GM12878 (cell line): ENCODE measurements around the gene PRC1. TPM values are rescaled to one million over a fixed set of nuclear protein-coding genes. Genes with fewer than 3 reads are reported as not detected.
A peak's percentile ranks its signal among the peaks of the same experiment; 100 is the strongest.

Experiments
- BACH1 ChIP-seq: fragments of 450-650 bp; IDR thresholded peaks from 2 replicates; pipeline ENCODE4 v1.6.1; 2017; ENCODE audit warnings: mild to moderate bottlenecking, borderline replicate concordance
- BHLHE40 ChIP-seq, 2 experiments: fragments of 450-650 bp in 1 of 2; IDR thresholded peaks; 2 replicates each; pipeline ENCODE4 v1.6.1; 2011 to 2017; ENCODE audit warnings: low read depth in 2 of 2, borderline replicate concordance in 1 of 2, improper control_type of control experiment in 1 of 2, low read length in 1 of 2, mild to moderate bottlenecking in 1 of 2
- CHD1 ChIP-seq: IDR thresholded peaks from 2 replicates; pipeline ENCODE4 v1.6.1; 2012; ENCODE audit warnings: low read depth, low read length, improper control_type of control experiment
- CREM ChIP-seq: IDR thresholded peaks from 2 replicates; pipeline ENCODE4 v1.6.1; 2014; ENCODE audit warnings: antibody characterized with exemption, low read depth
- GABPA ChIP-seq: IDR thresholded peaks from 2 replicates; pipeline ENCODE4 v1.6.1; 2014; ENCODE audit warnings: antibody characterized with exemption, low read depth, mild to moderate bottlenecking, inconsistent platforms
- IRF4 ChIP-seq: IDR thresholded peaks from 2 replicates; pipeline ENCODE4 v1.6.1; 2011; ENCODE audit warnings: low read depth, low read length
- JUND ChIP-seq: IDR thresholded peaks from 2 replicates; pipeline ENCODE4 v1.6.1; 2012; ENCODE audit warnings: low read depth, mild to moderate bottlenecking, low read length, improper control_type of control experiment, moderate library complexity
- MEF2A ChIP-seq: IDR thresholded peaks from 2 replicates; pipeline ENCODE4 v1.6.1; 2011; ENCODE audit warnings: low read depth, mild to moderate bottlenecking, low read length, moderate library complexity; ENCODE audit not compliant: insufficient read depth
- NBN ChIP-seq: fragments of 450-650 bp; IDR thresholded peaks from 2 replicates; pipeline ENCODE4 v1.6.1; 2016
- NR2C2 ChIP-seq: IDR thresholded peaks from 2 replicates; pipeline ENCODE4 v1.6.1; 2011; ENCODE audit warnings: borderline replicate concordance, low read depth; ENCODE audit not compliant: control insufficient read depth, insufficient read length
- POLR2AphosphoS5 ChIP-seq: IDR thresholded peaks from 2 replicates; pipeline ENCODE4 v1.6.1; 2011; ENCODE audit warnings: mild to moderate bottlenecking, low read length, inconsistent platforms
- RCOR1 ChIP-seq: conservative IDR thresholded peaks from 2 replicates; pipeline ENCODE4 v1.6.1; 2012; ENCODE audit warnings: low read depth, low read length, improper control_type of control experiment
- RELA ChIP-seq: fragments of 450-650 bp; IDR thresholded peaks from 2 replicates; pipeline ENCODE4 v1.8.0; 2014; ENCODE audit warnings: borderline replicate concordance; ENCODE audit not compliant: partially characterized antibody
- SIN3A ChIP-seq: IDR thresholded peaks from 2 replicates; pipeline ENCODE4 v1.6.1; 2012; ENCODE audit warnings: low read depth, low read length, improper control_type of control experiment
- SRF ChIP-seq, 2 experiments: IDR thresholded peaks; 2 replicates each; pipeline ENCODE4 v1.6.1; 2011; ENCODE audit warnings: low read depth in 2 of 2, low read length in 2 of 2, mild to moderate bottlenecking in 1 of 2, moderate library complexity in 1 of 2
- STAT1 ChIP-seq: fragments of 450-650 bp; conservative IDR thresholded peaks from 2 replicates; pipeline ENCODE4 v1.6.1; 2014; ENCODE audit warnings: antibody characterized with exemption, mild to moderate bottlenecking
- ZNF24 ChIP-seq: fragments of 450-650 bp; IDR thresholded peaks from 2 replicates; pipeline ENCODE4 v1.6.1; 2017; ENCODE audit warnings: antibody characterized with exemption, mild to moderate bottlenecking
- ZZZ3 ChIP-seq: IDR thresholded peaks from 2 replicates; pipeline ENCODE4 v1.6.1; 2011; ENCODE audit warnings: low read depth; ENCODE audit not compliant: control insufficient read depth, insufficient read length
- polyA plus RNA-seq, 11 experiments: library from polyadenylated mRNA; depleted of rRNA in 4 of 11; unstranded in 6 of 11; stranded (reverse) in 5 of 11; fragments of >200 nt; fragmentation: Nextera tagmentation in 4 of 11; fragmentation: Illumina TruSeq in 1 of 11; extraction: Ambion mirVana in 4 of 11; extraction: Trizol in 1 of 11; gene quantifications; 1 replicate in 1 of 11; 2 replicates in 10 of 11; pipeline versions ENCODE4 v1.2.1 to v1.2.3, GENCODE V29; 2011 to 2016; ENCODE audit warnings: inconsistent platforms in 2 of 11, missing spikeins in 2 of 11, low read depth in 1 of 11
- total RNA-seq, 4 experiments: library from RNA; depleted of rRNA in 3 of 4; stranded (reverse); fragments of >200 nt in 3 of 4; fragmentation: Illumina TruSeq in 1 of 4; extraction: Trizol in 1 of 4; gene quantifications; 2 replicates each; pipeline versions ENCODE4 v1.2.1 to v1.2.3, GENCODE V29; 2013 to 2021
- TF ChIP-seq, protein P1 (sequence below): fragments of 450-650 bp; IDR thresholded peaks from 2 replicates; pipeline ENCODE4 v1.6.1; 2017; ENCODE audit warnings: borderline replicate concordance
- TF ChIP-seq, protein P2 (sequence below): fragments of 450-650 bp; conservative IDR thresholded peaks from 2 replicates; pipeline ENCODE4 v1.6.1; 2017; ENCODE audit warnings: mild to moderate bottlenecking, moderate library complexity
- TF ChIP-seq, protein P3 (sequence below): fragments of 150-350 bp; IDR thresholded peaks from 2 replicates; pipeline ENCODE4 v1.6.1; 2014; ENCODE audit warnings: mild to moderate bottlenecking, low read depth, low read length
- TF ChIP-seq, protein P4 (sequence below): fragments of 450-650 bp; IDR thresholded peaks from 2 replicates; pipeline ENCODE4 v1.6.1; 2016; ENCODE audit warnings: mild to moderate bottlenecking

PRC1 gene
- total and polyA plus RNA-seq, 10 of the 15 experiments (the other 5 are each of a cell fraction or from before 2014, with no cell fraction given) = 100 to 241 (median 131) TPM

DNA sequence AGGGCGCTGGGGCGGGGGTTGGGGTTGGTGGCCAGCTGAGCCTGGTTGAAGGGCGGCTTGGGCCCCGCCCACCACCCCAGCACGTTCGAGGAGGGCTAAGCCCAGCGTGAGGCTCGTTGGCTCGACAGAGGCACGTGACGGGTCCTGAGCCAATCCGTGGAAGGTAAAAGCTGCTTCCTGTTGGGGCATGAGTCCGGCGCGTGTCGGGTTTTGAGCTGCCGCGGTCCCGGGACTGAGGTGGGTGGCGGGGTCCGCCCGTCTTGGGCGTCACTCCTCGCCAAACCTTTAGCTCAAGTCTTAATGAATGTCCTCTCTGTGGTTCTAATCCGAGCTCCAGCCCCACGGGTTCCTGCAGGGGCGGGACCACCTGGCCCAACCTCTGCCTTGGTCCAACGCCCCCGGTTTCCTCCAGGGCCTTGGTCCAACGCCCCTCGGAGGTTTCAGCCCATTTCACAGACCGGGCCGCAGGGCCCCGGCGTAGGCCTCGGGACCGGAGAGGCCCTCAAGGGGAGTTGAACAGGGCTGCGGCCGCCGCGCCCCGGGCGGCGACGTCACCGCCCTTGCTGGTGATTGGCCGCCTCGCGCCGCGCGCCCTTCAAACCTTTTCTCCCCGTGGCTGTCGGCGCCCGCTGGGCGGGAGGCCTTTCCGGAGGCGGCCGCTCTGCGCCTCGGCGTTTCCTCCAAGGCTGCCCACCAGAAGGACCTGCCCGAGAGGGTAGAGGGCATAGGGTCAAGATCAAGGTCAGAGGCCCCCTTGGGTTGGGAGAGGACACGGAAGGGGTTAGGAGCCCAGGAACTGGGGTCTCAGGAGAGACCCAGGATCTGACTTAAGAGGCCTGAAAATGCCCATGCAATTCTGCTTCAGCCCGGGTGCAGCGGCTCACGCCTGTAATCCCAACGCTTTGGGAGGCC, 39.4 kb downstream of the PRC1 start, which contains the start of gene RCCD1 (continued):
- TF ChIP-seq SIN3A (peak; percentile 98), CREM (peak; percentile 70), ZZZ3 (no peak), JUND (no peak), SRF (IDR thresholded peaks at IDR 0.05; ENCODE audit: low read depth in 2 of 2, low read length in 2 of 2) (0 out of 4 replicates have a peak, but pooled peaks of 1 of the 2 experiments have one; percentile 10), NBN (peak; percentile 86), STAT1 (peak; percentile 84), CHD1 (no peak), IRF4 (no peak), BHLHE40 (IDR thresholded peaks at IDR 0.05; ENCODE audit: borderline replicate concordance in 1 of 2, low read depth in 2 of 2, low read length in 1 of 2) (peak; percentile 94 to 97), ZNF24 (no peak), BACH1 (peak; percentile 37; the same call in 1 of the 2 replicates), RCOR1 (0 out of 2 replicates have a peak, but pooled peaks have one; percentile 78), RELA (peak; percentile 67), GABPA (no peak), MEF2A (no peak), POLR2AphosphoS5 (peak; percentile 93), NR2C2 (no peak)
- TF ChIP-seq, protein P1, sequence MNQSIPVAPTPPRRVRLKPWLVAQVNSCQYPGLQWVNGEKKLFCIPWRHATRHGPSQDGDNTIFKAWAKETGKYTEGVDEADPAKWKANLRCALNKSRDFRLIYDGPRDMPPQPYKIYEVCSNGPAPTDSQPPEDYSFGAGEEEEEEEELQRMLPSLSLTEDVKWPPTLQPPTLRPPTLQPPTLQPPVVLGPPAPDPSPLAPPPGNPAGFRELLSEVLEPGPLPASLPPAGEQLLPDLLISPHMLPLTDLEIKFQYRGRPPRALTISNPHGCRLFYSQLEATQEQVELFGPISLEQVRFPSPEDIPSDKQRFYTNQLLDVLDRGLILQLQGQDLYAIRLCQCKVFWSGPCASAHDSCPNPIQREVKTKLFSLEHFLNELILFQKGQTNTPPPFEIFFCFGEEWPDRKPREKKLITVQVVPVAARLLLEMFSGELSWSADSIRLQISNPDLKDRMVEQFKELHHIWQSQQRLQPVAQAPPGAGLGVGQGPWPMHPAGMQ = no peak
- TF ChIP-seq, protein P2, sequence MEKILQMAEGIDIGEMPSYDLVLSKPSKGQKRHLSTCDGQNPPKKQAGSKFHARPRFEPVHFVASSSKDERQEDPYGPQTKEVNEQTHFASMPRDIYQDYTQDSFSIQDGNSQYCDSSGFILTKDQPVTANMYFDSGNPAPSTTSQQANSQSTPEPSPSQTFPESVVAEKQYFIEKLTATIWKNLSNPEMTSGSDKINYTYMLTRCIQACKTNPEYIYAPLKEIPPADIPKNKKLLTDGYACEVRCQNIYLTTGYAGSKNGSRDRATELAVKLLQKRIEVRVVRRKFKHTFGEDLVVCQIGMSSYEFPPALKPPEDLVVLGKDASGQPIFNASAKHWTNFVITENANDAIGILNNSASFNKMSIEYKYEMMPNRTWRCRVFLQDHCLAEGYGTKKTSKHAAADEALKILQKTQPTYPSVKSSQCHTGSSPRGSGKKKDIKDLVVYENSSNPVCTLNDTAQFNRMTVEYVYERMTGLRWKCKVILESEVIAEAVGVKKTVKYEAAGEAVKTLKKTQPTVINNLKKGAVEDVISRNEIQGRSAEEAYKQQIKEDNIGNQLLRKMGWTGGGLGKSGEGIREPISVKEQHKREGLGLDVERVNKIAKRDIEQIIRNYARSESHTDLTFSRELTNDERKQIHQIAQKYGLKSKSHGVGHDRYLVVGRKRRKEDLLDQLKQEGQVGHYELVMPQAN = peak; percentile 99
- TF ChIP-seq, protein P3, sequence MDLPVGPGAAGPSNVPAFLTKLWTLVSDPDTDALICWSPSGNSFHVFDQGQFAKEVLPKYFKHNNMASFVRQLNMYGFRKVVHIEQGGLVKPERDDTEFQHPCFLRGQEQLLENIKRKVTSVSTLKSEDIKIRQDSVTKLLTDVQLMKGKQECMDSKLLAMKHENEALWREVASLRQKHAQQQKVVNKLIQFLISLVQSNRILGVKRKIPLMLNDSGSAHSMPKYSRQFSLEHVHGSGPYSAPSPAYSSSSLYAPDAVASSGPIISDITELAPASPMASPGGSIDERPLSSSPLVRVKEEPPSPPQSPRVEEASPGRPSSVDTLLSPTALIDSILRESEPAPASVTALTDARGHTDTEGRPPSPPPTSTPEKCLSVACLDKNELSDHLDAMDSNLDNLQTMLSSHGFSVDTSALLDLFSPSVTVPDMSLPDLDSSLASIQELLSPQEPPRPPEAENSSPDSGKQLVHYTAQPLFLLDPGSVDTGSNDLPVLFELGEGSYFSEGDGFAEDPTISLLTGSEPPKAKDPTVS = no peak
- TF ChIP-seq, protein P4, sequence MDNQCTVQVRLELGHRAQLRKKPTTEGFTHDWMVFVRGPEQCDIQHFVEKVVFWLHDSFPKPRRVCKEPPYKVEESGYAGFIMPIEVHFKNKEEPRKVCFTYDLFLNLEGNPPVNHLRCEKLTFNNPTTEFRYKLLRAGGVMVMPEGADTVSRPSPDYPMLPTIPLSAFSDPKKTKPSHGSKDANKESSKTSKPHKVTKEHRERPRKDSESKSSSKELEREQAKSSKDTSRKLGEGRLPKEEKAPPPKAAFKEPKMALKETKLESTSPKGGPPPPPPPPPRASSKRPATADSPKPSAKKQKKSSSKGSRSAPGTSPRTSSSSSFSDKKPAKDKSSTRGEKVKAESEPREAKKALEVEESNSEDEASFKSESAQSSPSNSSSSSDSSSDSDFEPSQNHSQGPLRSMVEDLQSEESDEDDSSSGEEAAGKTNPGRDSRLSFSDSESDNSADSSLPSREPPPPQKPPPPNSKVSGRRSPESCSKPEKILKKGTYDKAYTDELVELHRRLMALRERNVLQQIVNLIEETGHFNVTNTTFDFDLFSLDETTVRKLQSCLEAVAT = 0 out of 2 replicates have a peak, but pooled peaks have one; percentile 45
